ENCODE data around the gene SNRNP70. TPM values are rescaled to one million over a fixed set of nuclear protein-coding genes. Genes with fewer than 3 reads are reported as not detected.
"Not testable (repeated sequence)": the region's sequence is repeated elsewhere in the genome, so short reads cannot be mapped to it uniquely, and the experiment has no call there.

SNRNP70 gene
- total and polyA plus RNA-seq, 3 donors from 2014 or later = 184 to 484 (median 422) TPM

- H3K36me3 ChIP-seq (ENCODE audit: low read depth, missing control alignments) = no peaks in the 10 kb centered on the region
- no peak overlapping the region for H3K27ac ChIP-seq
- H3K4me1 ChIP-seq = peaks cover 1% of the 10 kb centered on the region
- DNase-seq = no peak
- no peaks in the 10 kb centered on the region for H3K9me3 ChIP-seq
- H3K4me3 ChIP-seq = no peak overlapping the region
- WGBS, 2 donors = 94 to 95% methylated on average over 20 to 21 of the region's 21 CpGs
- TF ChIP-seq POLR2A (IDR thresholded peaks at IDR 0.05) (no peak), CTCF (IDR thresholded peaks at IDR 0.05) (no peak)
- intact Hi-C loops (cut with DNase I; ENCODE audit: low total_unique reads) = loop anchor here (10.0 kb wide), 1 partner anchor 134 kb away; no protein-coding TSS in a partner anchor
- H3K27me3 ChIP-seq = no peaks in the 10 kb centered on the region
Measured at GRCh38 chr19:49070416-49070815, 14.8 kb upstream of the SNRNP70 start.

- Histone ChIP-seq H3K4me1 (no peaks in the 10 kb centered on the region), H3K27ac (no peak overlapping the region), H3K4me3 (peak overlapping the region; percentile 24 to 34), H3K27me3 (no peaks in the 10 kb centered on the region), H3K36me3 (ENCODE audit: low read depth, missing control alignments) (no peaks in the 10 kb centered on the region), H3K9me3 (no peaks in the 10 kb centered on the region)
- intact Hi-C loops (cut with DNase I; ENCODE audit: low total_unique reads) = loop anchor here (10.0 kb wide), 1 partner anchor 133 kb away; no protein-coding TSS in a partner anchor
- TF ChIP-seq CTCF (IDR thresholded peaks at IDR 0.05) = no peak
- TF ChIP-seq POLR2A (IDR thresholded peaks at IDR 0.05) = no peak
- WGBS, 2 donors = 3 to 4% methylated on average over 17 to 56 of the region's 93 CpGs
- peak; percentile 72 for DNase-seq
Measured at GRCh38 chr19:49071860-49072547, 13.2 kb upstream of the SNRNP70 start.

- no peak for DNase-seq
- intact Hi-C loops (cut with DNase I; ENCODE audit: low total_unique reads) = loop anchor here (10.0 kb wide), 1 partner anchor 131 kb away; no protein-coding TSS in a partner anchor
- Histone ChIP-seq H3K4me1 (no peaks in the 10 kb centered on the region), H3K27ac (no peak overlapping the region), H3K27me3 (no peaks in the 10 kb centered on the region), H3K4me3 (no peak overlapping the region), H3K36me3 (ENCODE audit: low read depth, missing control alignments) (no peaks in the 10 kb centered on the region), H3K9me3 (no peaks in the 10 kb centered on the region)
- WGBS, 2 donors = 46 to 58% methylated on average over 19 to 23 of the region's 23 CpGs
- no peak for TF ChIP-seq CTCF (IDR thresholded peaks at IDR 0.05)
- TF ChIP-seq POLR2A (IDR thresholded peaks at IDR 0.05) = no peak
Measured at GRCh38 chr19:49073514-49074378, 11.5 kb upstream of the SNRNP70 start.

GRCh38 chr19:49074869-49075268, 10.4 kb upstream of the SNRNP70 start:
- WGBS, 2 donors = 35 to 40% methylated on average over 9 of the region's 9 CpGs
- DNase-seq = peak; percentile 80
- intact Hi-C loops (cut with DNase I; ENCODE audit: low total_unique reads) = loop anchor here (10.0 kb wide), 1 partner anchor 130 kb away; no protein-coding TSS in a partner anchor
- H3K4me3 ChIP-seq; H3K36me3 ChIP-seq (ENCODE audit: low read depth, missing control alignments); H3K4me1 ChIP-seq; H3K27ac ChIP-seq; H3K27me3 ChIP-seq; H3K9me3 ChIP-seq: not testable (repeated sequence)
- peak; percentile 41 to 69 (median 60) for TF ChIP-seq CTCF (IDR thresholded peaks at IDR 0.05)
